Effector CD4-positive, alpha-beta T cell (primary cell): ENCODE measurements around the gene VIPR1.

ENCODE experiments used
- DNase-seq: peaks from one replicate; pipeline ENCODE4 v3.0.0-alpha.2; 2020

VIPR1 gene

GRCh38 chr3:42582474-42583070 lies 80.1 kb downstream of the VIPR1 start:
- no peak for DNase-seq
